COR-L47 (cell line): ENCODE data around the gene NUP93.
"Not testable (repeated sequence)": the region's sequence is repeated elsewhere in the genome, so short reads cannot be mapped to it uniquely, and the experiment has no call there.

Experiments
- DNase-seq: peaks from one replicate; lab custom pipeline; 2025; lab: John Stamatoyannopoulos, UW

The NUP93 gene

DNA sequence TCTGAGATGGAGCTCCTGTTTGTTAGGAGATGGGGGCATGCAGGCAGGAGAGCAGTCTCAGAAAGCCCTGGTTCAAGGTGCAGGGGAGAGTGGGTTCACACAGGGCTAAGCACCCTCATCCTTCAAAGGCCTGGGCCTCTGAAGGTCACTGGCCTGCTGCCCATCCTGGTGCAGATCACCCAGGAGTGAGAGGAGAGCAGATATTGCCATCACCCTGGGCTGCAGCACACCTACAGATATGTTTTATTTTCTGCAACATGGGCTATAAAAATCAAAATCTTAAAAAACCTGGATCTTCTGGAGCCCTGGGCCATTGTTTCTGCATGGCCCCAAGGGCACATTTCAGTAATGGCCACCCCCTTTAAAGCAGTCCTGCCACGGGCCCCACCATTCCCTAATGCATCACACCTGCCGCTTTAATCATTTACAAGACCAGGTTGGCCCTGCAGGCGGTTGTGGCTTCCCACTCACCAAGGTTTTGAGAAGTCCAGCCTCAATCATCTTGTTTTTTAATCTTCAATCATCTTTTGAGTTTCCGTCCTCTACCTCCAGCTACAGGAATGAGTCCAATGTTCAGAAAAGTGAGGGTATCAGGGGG is 20.4 kb upstream of the NUP93 start:
- no peak for DNase-seq

DNA sequence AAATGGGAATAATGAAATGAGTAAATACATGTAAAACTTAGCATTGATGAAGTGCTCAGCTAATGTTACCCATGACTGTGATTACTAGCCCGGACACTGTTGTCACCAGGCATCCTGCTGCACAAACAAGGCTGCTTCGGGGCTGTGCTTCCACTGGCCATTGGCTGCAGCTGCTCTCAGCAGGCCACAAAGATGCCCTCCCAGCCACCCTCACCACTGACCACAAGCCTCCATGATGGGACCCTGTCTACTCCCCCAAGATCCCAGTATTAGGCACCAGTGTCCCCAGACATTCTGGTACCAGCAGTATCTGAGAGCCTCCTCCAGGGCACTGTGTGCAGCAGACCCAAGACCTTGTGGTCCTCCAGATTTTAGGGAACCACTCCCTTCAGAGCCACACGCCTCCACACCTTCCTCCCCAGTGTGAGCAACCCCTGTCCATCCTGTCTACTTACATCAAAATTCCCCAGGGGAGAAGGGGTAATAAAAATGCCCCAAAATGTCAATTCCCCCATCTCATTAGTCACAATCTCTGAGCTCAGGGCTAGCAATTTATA is 19.7 kb upstream of the NUP93 start:
- DNase-seq = no peak

DNA sequence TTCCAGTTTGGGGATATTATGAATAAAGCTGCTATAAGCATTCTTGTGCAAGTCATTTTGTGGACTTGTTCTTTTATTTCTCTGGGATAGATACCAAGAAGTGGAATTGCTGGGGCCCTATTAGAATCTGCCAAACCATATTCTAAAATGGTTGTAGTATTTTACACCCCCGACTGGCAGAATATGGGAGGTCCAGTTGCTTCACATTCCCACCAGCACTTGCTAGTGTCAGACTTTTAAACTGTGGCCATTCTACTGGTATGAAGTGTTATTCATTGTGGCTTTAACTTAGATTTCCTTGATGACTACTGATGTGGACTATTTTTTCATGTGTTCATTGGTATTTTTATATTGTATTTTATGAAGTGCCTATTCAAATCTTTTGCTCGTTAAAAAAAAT is 18.1 kb upstream of the NUP93 start:
- no peak for DNase-seq

- DNase-seq = no peak
Observed at GRCh38 chr16:56713794-56714193, 16.1 kb upstream of the NUP93 start.

- no peak for DNase-seq
Observed at GRCh38 chr16:56715126-56715525, 14.8 kb upstream of the NUP93 start.

DNA sequence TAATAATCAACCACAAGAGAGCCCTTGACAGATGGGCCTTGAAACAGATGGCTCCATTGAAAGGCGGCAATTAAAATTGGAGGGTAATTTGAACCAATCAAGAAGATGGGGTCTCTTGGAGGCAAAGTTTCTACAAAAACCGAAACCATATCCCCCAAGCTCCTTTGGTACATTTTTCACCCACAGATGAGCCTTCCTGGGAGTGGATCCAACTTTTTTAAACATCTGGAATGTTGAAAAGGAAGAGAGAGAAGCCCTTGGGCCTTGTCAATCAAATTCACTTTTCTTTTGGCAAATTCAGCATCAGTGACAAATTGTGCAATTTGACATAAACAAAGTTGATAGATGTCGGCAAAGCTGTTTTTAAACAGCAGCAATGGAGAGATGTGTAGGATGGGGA is 13.2 kb upstream of the NUP93 start:
- DNase-seq = no peak

GRCh38 chr16:56717532-56717931 is 12.4 kb upstream of the NUP93 start:
- not testable (repeated sequence) for DNase-seq

- DNase-seq = no peak
Observed at GRCh38 chr16:56722200-56722842, 7.6 kb upstream of the NUP93 start.

DNA sequence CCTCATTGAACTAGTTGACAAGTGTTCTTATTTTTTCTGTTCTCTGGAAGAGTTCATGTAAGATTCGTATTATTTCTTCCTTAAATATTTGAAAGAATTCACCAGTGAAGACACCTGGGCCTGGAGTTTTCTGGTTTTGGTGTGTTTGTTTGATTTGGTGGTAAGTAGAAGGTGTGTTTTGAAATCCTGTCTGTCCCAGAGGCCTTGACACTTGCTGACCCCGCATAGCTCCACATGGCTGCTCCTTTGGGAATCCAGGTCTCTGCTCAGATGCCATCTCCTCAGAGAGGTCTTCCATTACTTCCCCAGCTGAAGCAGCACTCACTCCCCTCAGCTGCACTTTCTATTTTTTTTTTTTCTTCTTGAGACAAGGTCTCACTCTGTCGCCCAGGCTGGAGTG is 5.7 kb upstream of the NUP93 start:
- no peak for DNase-seq

- no peak for DNase-seq
Observed at GRCh38 chr16:56726283-56726682, 3.6 kb upstream of the NUP93 start.

DNA sequence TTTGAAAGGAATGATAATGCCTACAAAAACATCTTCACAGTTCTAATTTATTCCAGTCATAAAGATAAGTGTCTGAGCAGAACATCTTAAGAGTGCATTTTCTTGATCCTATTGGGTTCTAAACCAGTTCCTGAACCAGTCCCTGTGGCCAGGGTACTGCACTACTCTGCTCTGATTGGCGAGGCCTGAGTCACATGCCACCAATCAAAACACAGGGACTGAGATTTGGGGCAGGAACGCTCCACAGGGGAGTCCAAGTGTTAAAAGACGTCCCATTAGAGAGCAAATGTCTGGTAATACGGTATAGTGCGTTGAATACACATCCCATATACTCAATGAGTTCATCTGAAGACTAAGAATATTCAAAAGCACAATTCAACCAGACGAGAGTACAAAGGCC is 3.0 kb upstream of the NUP93 start:
- no peak for DNase-seq

- no peak for DNase-seq
Observed at GRCh38 chr16:56728027-56728426, 1.9 kb upstream of the NUP93 start.

GRCh38 chr16:56728980-56729734 is 772 bp upstream of the NUP93 start:
- no peak for DNase-seq

GRCh38 chr16:56732366-56732765 is 2.4 kb downstream of the NUP93 start:
- DNase-seq = no peak

DNA sequence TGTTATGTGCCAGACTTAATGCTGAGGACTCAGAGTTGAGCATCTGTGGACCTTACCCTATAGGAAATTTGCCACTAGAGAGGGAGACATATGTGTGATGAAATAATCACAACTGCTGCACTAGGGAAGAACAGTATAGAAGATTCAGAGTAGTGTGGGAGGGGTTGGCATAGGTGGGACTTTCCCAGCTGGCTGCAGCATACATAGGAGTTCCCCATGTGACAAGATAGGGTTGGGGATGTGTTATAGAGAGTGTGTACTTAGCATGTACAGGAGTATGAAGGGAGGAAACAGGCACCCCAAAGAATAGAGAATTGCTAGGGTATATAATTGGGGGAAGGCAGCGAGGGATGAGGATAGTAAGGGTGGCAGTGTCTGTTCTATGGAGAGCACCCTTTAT is 2.9 kb downstream of the NUP93 start:
- no peak for DNase-seq

DNA sequence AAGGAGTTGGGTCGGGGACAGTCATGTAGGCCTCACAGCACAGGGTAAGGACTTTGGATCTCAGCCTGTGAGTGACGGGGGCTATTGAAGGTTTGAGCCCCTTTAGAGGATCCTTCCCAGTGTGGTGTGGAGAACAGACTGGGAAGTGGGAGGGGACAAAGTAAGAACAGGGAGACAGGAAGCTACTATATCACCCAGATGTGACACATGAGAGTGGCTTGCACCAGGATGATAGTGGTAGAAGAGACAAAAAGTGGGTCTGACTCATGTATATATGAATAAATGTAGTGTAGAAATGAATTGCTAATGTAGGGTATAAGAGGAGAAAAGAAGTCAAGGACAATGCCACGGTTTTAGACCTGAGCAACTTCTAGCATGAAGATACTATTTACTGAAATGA is 4.5 kb downstream of the NUP93 start:
- DNase-seq = no peak

- DNase-seq = no peak
Observed at GRCh38 chr16:56736476-56736875, 6.5 kb downstream of the NUP93 start.

DNA sequence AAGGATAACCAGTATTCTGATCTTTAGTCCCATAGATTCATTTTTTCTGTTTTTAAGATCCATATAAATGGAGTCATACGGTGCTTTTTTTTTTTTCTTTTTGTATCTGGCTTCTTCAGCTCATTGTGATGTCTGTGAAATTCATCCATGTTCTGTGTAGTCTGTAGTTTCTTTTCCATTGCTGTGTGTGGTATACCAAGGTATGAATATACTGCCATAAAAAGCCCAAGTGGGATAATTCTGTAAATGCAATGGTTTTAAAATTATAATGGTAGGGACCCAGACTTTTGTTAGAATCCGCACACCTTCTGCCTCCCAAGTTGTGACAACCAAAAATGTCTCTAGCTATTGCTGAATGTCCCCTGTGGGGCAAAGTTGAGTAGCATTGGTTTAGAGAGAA is 7.6 kb downstream of the NUP93 start:
- no peak for DNase-seq

DNA sequence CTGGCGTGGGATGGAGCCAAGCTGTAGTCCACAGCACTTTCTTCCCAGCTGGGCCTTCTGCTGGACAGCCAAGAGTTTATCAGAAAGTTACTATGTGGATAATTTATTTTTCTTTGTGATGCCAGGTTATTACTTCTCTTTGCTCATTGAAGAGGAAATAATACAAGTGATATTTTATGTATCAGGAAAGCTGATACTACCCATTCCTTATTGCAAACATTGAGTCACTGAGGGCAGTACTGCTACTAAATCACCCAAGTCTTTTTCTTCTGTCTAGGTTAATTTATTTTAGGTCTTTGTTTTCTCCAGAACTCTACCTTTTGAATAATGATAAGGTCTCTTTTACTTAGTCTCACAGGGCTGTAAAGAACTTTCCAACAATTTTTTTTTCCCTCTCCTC is 8.3 kb downstream of the NUP93 start:
- no peak for DNase-seq

GRCh38 chr16:56739378-56739777 is 9.4 kb downstream of the NUP93 start:
- DNase-seq = not testable (repeated sequence)

- no peak for DNase-seq
Observed at GRCh38 chr16:56741399-56741798, 11.5 kb downstream of the NUP93 start.

DNA sequence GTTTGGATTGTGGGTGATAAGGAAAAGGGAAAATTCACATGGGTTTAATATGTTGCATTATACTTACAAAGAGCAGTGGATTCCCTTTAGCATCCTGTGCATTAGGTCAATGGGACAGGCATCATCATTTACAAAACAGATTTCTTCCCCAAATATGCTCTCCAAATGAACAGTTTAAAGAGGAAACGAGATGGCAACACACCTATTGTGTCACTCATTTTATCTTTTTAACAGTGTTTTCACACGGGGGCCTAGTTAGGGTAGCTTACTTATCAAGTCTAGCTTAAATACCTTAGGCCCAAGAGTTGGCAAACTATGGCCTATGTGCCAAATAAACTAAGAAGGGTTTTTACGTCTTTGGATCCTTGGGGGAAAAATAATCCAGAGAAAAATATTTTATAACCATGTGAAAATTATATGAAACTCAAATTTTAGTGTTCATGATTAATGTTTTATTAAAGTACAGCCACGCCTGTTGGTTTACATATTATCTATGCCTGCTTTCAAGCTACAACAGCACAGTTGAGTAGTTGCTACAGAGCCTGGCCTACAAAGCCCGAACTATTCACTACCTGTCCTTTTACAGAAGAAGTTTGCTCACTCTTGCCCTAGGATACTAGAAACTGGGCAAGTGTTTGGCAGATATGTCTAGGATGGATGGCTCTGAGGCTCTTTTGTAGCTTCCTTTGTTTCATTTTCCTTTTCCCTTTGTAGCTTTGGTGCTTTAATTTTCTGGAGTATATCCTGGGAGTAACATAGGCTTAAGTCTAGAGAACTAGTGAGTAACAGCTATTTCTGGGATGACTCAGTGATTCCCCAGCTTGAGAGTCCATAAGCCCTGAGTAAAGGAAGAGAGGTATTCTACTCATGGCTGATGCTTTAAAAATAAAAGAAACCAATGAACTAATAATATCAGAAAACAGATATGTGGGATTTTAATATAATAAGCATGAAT is 12.4 kb downstream of the NUP93 start:
- DNase-seq = no peak
